Activated CD4-positive, CD25-positive, alpha-beta regulatory T cell (primary cell): ENCODE measurements around the gene MYH7B.

Experiments used
- DNase-seq, 4 experiments: peaks; one replicate each; lab custom pipeline; 2025; lab: John Stamatoyannopoulos, UW

Gene MYH7B

DNA sequence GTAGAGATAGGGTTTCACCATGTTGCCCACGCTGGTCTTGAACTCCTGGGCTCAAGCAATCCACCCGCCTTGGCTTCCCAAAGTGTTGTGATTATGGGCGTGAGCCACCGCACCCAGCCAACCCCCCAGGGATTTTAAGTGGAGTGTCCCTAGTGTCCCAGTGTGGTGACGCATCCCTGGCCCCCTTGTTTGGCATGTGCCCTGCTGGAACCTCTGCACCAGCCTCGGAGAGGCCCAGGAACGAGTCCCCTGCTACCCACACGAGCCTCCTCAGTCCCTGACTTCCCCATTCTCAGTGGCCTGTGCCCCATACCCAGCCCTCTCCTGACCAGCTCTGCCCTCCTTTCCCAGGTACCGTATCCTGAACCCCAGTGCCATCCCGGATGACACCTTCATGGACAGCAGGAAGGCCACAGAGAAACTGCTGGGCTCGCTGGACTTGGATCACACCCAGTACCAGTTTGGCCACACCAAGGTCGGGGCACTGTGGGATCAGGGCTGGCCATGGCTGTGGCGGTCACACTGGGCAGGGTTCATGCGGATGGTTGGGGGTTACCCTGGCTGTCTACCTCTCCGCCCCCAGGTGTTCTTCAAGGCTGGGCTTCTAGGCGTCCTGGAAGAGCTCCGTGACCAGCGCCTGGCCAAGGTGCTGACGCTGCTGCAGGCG lies 37.2 kb downstream of the MYH7B start:
- no peak for DNase-seq

DNA sequence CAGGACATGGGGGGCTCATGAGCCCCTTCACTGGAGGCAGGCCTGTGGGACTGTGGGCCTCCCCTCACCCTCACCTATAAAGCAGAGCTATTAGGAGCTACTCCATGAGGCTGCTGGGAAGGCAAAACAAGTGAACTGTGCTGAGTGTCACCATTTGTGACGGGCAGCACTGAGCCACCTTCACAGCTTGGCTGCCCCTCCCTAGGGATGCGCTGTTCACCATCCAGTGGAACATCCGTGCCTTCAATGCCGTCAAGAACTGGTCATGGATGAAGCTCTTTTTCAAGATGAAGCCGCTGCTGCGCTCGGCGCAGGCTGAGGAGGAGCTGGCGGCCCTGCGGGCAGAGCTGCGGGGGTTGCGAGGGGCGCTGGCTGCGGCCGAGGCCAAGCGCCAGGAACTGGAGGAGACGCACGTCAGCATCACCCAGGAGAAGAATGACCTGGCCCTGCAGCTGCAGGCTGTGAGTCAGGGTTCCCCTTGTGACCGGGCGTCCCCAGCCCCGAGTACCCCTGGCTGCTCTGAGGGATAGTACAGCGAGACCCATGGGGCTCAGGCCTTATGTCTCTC lies 38.4 kb downstream of the MYH7B start:
- DNase-seq: no peak

DNA sequence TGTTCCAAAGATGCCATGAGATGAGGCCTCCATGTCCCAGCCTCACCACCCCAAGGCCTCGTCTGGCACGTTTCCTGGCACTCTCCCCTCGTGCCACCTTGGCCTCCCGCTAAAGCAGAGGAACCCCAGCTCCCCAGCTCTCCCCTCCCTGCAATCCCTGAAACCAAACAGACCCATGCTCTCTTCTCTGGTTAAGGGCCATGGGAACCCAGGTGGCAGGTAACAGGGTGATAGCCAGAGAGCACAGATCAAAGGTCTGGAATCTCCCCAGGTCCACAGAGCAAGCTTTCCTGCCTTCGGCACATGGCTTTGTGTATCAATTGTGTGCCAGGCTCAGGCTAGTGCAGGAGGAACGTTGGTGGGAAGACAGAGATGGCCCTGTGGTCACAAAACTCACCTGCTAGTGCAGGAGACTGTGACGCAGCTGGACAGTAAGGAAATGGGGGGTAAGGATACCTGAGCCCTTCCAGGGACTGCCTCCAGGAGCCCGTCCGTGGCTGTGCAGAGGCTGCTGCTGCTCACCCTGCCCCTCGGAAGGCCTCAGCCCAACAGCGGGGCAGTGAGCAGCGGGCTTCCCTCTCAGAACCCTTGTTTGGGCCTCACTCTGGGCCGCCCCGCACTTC lies 39.0 kb downstream of the MYH7B start:
- DNase-seq: no peak

DNA sequence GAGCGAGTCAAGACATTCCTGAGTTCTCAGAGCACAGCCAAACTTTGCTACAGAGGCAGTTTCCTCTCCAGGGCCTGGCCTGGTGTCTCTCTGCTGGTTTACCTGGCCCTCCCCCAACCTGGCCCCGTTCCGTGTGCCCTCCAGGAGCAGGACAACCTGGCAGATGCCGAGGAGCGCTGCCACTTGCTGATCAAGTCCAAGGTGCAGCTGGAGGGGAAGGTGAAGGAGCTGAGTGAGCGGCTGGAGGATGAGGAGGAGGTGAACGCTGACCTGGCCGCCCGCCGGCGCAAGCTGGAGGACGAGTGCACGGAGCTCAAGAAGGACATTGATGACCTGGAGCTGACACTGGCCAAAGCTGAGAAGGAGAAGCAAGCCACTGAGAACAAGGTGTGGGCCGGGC lies 39.5 kb downstream of the MYH7B start:
- no peak for DNase-seq

DNA sequence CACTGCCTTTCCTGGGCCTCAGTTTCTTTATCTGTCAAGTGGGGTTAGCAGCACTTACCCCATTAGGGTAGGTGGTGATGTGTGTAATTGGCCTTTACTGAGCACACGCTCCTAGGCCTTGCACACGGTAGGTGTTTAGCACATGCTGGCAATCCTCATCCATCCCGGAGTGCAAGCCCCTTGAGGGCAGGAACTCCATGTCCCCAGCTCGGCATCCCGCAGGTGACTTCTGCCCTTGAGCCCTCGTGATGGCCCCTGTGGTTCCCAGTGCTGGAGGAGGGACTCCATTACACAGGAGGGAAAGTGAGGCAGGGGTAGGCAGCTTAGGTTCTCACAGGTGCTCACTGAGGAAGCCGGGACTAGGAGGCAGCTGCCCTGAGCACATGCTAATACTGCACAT lies 40.0 kb downstream of the MYH7B start:
- DNase-seq: no peak

DNA sequence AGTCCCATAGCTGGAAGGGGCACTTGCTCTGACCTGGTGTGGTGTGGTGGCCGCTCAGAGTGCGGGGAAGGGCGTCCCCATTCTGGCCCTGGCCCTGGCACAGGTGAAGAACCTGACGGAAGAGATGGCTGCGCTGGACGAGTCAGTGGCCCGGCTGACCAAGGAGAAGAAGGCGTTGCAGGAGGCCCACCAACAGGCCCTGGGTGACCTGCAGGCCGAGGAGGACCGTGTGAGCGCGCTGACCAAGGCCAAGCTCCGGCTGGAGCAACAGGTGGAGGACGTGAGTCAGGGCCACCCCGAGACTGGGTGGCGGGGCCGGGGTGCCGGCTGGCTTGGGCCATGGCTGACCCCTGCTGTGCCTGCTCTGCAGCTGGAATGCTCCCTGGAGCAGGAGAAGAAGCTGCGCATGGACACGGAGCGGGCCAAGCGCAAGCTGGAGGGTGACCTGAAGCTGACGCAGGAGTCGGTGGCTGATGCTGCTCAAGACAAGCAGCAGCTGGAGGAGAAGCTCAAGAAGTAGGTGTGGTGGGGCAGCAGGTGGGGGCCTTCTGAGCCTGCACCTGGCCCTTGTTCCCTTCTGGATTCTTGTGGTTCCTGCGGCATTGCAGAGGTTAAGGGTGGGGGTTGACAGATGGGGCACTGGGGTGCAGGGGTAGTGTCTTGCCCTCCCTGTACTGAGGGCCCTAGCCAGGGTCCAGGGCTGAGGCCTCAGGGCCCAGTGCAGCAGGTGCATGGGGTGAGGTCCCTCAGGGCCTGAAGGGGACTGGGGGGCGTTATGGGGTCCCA lies 40.8 kb downstream of the MYH7B start:
- no peak for DNase-seq

DNA sequence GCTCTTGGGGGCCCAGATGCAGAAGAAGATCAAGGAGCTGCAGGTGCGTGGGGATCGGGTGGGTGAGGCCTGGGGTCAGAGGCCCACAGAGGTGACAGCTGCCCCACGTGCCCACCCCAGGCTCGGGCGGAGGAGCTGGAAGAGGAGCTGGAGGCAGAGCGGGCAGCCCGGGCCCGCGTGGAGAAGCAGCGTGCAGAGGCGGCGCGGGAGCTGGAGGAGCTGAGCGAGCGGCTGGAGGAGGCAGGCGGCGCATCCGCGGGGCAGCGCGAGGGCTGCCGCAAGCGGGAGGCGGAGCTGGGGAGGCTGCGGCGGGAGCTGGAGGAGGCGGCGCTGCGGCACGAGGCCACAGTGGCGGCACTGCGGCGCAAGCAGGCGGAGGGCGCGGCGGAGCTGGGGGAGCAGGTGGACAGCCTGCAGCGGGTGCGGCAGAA lies 41.5 kb downstream of the MYH7B start:
- no peak for DNase-seq

DNA sequence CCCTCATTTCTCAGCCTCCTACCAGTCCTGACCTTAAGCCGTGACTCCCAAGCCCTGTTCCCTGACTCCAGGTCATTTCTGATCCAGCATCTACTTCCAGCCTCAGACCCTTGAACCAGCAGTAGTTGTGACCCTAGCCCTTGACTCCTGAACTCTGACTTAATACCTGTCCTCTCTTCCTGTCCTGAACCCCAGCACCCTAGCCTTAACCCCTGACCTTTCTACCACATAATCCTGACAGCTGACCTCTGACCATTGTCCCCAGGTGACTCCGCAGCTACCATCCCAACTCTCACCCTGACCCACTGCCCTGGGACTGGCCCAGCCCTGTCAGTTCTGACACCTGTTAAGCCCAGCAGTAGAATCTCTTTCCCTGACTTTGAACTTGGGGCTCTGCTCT lies 42.1 kb downstream of the MYH7B start:
- DNase-seq: no peak

DNA sequence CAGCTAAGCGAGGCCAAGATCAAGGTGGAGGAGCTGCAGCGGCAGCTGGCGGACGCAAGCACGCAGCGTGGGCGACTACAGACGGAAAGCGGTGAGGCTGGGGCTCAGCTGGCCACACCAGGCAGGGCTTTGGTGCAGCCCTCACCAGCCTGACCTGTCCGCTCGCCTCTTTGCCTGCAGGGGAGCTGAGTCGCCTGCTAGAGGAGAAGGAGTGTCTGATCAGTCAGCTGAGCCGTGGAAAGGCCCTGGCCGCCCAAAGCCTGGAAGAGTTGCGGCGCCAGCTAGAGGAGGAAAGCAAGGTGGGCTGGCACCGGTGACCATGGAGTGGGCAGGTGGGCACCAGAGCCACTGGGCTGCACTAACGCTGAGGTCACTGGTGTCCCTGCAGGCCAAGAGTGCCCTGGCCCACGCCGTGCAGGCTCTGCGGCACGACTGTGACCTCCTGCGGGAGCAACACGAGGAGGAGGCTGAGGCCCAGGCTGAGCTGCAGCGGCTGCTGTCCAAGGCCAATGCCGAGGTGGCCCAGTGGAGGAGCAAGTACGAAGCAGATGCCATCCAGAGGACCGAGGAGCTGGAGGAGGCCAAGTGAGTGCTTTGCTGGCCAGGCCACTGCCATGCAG lies 42.8 kb downstream of the MYH7B start:
- no peak for DNase-seq

DNA sequence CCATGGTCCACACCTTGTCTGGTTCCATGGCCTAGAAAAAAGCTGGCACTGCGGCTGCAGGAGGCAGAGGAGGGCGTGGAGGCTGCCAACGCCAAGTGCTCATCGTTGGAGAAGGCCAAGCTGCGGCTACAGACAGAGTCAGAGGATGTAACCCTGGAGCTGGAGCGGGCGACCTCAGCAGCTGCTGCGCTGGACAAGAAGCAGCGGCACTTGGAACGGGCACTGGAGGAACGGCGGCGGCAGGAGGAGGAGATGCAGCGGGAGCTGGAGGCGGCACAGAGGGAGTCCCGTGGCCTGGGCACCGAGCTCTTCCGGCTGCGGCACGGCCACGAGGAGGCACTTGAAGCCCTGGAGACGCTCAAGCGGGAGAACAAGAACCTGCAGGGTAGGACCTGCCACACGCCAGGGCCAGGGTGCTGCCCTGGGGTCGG lies 43.4 kb downstream of the MYH7B start:
- no peak for DNase-seq

DNA sequence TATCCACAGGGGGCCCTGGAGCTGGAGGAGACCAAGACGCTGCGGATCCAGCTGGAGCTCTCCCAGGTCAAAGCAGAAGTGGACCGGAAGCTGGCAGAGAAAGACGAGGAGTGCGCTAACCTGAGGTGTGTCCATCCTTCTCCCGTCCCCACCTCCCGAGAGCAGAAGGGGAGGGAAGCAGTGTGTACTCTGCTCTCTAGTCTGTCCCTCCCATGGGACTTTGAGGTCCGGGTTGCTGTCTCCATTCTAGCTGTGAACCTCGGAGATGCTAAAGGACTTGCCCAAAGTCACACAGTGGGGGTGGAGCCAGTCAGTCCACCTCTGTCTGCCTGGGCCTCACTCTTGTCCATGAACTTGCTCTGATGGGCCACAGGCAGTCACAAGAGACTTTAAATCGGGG lies 44.1 kb downstream of the MYH7B start:
- no peak for DNase-seq

DNA sequence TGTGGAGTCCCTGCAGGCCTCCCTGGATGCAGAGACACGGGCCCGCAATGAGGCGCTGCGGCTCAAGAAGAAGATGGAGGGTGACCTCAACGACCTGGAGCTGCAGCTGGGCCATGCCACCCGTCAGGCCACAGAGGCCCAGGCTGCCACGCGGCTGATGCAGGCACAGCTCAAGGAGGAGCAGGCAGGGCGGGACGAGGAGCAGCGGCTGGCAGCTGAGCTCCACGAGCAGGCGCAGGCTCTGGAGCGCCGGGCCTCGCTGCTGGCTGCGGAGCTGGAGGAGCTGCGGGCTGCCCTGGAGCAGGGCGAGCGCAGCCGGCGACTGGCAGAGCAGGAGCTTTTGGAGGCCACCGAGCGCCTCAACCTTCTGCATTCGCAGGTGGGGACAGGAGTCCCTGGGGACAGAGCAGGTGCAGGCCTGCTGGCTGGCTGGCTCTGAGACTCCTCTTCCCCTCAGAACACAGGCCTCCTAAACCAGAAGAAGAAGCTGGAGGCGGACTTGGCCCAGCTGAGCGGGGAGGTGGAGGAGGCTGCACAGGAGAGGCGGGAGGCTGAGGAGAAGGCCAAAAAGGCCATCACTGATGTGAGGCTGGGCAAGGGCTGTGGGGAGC lies 44.7 kb downstream of the MYH7B start:
- DNase-seq: no peak

DNA sequence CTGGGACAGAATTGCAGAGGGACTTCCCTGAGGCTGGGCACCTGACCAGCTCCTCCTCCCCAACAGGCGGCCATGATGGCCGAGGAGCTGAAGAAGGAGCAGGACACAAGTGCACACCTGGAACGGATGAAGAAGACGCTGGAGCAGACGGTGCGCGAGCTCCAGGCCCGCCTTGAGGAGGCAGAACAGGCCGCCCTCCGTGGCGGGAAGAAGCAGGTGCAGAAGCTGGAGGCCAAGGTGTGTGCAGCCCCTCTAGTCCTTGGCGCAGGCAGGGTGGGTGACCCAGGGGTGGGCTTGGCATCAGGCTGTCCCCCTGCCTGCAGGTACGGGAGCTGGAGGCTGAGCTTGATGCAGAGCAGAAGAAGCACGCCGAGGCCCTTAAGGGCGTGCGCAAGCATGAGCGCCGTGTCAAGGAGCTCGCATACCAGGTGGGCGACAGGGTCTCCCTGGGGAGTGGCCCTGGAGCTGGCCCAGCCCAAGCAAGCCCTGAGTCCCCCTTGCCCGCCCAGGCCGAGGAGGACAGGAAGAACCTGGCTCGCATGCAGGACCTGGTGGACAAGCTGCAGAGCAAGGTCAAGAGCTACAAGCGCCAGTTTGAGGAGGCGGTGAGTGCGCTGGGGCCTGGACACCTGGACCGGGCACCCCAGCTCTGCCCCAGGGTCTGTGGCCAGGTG lies 45.4 kb downstream of the MYH7B start:
- DNase-seq: no peak

DNA sequence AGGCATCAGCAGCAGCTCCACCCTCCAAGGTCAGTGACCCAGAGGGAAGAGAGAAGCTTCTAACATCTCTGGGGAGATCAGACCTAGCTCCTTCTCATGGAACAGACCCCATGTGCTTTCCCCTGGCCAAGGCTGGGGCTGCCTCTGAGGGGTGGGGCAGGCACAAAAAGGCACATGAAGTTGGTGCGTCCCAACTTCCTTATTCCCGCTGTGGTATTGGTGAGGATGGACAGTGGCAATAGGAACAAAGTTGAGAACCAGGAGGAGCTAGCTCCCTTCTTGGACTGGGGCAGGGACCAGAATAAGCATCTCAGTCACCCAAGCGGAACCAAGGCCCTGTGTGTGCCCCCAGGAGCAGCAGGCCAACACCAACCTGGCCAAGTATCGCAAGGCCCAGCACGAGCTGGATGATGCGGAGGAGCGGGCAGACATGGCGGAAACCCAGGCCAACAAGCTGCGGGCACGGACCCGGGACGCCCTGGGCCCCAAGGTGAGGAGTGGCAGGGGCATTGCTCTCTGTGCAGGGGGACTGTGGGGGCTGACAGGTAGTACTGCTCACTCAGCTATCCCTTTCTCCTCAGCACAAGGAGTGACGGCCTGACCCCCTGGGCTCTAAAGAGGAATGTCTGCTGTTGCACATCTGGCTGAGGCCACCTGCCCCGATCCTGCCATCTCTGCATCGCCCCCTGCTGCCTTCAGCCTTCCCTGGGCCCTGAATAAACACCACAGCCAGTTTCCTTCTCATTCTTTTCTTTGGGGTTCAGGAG lies 46.1 kb downstream of the MYH7B start:
- DNase-seq: no peak

DNA sequence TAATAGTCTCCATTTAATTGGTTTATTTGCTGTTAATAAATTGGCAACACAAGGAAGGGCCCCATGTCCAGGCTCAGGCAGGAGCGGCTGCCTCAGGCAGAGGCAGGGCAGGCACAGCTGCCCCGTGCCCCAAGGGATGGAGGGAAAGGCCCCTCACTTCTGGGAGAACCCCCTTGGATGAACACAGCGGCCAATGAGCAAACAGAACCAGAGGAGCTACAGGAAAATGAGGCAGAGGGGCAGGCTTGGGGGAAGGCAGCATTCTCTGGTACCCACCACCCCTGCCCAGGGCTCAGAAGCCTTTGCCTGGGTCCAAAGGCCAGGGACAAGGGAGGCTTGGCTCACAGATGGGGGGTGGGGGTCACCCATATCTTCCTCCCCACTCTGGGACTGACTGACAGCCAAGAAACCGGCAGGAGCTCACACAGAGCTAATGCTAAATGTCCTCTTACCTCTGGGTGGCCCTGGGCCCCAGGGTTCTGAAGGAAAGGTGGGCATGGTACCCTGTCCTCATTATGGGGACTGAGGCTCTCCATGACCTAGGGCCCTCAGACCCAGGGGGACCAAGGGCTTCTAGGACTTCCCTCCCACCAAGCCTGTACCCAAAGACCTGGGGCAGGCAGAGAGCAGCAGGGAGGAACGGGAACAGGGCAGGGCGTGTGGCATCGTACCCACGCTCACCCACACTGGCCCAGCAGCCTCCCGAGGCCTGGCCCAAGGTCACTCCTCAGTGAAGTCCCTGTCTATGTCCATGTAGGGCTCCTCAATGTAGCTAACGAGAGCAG lies 47.0 kb downstream of the MYH7B start:
- no peak for DNase-seq

DNA sequence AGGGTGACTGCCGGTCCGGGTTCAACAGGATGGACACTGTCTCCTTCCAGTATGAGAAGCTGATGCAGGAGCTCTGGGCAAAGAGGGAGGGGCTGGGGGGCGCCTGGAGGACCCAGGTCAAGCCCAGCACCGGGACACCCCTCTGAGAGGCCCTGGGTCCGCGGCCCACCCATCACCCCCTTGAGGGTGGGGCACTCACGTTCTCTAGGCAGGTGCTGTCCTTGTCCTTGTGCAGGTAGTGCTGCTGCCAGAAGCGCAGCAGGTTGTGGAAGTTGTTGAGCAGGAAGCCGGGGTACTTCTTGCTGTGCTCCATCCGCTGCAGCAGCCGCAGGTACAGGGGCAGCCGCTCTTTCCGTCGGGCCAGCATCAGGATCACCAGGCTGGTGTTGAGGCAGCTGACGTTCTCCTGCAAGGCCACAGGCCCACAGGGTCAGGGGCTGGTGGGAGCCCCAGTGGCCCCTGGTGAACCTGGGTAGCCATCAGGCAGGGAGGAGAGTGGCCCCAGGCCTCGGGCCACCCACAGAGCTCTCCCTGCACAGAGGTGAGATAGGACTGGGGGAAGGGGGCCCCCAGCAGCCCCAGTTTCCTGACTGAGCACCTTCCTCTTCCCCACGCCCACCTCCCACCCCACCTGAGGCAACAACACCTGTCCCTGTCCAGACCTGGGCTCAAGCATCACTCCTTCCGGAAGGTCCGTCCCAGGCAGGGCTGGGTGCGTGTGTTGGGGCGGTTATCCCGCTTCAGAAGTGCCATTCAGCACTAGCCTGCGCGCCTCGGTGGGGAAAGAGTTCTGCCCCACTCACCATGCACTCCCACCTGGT lies 47.8 kb downstream of the MYH7B start:
- no peak for DNase-seq

DNA sequence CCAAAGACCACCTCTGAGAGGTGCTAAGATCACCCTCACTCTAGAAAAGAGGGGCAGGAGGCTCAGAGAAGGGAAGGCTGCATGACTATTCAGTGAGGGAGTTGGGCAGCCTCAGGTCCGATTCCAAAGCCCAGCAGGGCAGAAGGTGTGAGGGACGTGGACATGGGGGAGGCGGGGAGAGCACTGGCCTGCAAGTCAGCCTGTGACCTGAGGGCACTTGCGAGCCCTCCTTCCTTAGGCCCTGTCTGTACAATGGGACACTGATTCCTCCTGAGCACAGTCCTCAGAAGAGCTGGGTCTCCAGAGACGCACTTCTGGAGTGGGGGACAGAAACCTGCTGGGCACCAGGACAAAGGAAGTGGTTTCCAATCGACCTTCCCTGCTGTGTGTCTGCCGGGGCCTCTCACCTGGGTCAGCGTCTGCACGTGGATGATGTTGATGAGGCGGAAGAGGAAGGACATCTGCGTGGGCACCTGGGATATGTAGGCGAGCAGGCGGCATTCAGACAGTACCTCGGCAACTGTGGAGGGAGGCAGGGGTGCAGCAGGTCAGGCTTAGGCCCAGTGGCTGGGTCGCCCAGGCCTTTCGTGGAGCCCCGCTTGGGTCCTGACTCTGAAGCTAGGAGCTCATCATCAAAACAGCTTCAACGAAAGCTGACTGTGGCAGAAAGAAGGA lies 48.5 kb downstream of the MYH7B start:
- DNase-seq: no peak

DNA sequence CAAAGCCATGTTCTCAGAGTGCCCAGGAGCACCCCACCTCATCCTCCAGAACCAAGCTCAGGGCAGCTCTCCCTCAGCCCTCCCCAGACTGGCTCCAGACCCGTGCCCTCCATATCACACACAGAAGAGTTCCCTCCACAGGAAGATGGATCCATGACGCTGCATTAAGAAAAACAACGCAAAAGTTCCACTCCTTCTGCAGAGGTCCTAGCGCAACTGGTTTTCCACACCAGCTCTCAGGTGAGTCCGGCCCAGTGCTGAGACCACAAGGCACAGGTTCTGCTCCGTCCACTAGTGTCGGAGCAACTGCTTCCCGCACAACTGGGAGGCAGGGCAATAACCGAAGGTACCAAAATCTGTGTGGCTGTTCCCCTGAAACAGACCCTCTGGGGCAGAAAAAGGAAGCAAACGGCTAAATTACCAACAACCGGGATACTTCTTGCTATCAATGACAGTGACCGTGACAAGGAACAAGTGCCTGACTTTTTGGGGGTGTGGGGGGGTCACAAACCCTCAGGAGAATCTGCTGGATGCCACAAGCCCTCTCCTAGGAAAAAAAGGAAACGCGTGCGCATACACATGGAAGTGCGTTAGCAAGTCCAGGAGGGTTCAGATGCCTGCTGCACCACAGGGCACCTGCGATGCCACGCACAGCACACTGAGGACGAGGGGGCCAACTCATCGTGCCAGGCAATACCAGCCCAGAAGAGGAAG lies 49.2 kb downstream of the MYH7B start:
- no peak for DNase-seq
